Measurements from ENCODE around the gene AJM1.
"Not testable (repeated sequence)": the region's sequence is repeated elsewhere in the genome, so short reads cannot be mapped to it uniquely, and the experiment has no call there.

The AJM1 gene

DNA sequence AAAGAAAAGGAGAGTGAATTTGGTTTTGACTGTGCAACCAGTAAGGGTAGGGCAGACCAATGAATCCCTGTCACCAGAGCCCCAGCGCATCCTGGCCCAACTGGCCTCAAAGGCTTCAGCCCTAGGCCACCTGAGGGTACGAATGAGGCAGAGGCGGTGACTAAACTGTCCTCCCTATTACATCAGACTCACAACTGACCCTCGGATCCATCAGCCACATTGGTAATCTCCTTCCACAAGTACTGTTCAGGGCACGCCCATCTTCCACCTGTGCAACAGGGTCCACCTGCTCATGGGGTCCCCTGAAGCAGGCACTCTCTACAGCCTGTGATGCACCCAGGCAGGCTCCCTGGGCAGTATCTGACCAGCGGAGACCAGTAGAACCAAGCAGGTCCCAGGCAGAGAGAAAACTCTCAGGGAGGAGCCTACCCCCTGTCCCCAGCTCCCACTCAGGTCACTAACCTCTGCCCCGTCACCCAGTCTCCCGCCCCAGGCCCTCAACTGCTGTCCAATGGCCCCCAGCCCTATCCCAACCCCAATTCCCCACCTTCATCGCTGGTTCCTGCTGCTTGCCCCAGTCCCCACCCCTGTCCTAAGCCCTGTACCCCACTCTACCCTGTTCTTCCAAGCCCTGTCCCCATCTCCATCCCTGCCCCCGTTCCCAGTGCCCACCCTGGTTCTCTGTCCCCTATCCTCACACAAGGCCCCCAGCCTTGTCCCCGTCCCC lies 22.9 kb downstream of the AJM1 start:
- Histone ChIP-seq H3K14ac (ENCODE audit: low read length) (peak overlapping the region; percentile 38), H3K27ac (replicated peaks; ENCODE audit: low read length) (no peak overlapping the region), H3K9me3 (replicated peaks in 1 of 2; ENCODE audit: control insufficient read depth in 2 of 2, insufficient read depth in 1 of 2, low read depth in 1 of 2, low read length in 2 of 2) (peaks cover 12 to 23% of the 10 kb centered on the region in 2 donors)

DNA sequence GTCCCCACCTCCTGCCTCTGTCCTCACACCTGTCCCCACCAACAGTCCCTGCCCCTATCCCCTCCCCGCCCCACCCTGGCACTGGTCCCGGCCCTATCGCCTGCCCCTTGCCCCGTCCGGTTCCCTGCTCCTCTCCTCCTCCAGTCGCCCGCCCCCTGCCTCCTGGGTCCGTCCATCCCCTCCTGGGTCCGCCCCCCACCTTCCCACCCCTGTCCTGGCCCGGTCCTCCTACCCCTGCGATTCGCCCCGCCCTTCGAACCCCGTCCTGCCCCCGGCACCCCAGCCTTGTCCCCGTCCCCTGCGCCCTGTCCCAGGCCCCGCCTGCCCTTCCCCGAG lies 23.5 kb downstream of the AJM1 start:
- Histone ChIP-seq H3K23ac (ENCODE audit: low read depth, low read length, poor library complexity) (peak overlapping the region; percentile 99), H2BK15ac (ENCODE audit: low read length) (no peak overlapping the region), H3K4me3 (ENCODE audit: low read length in 2 of 2) (peak overlapping the region; percentile 92 to 99), H2AK5ac (ENCODE audit: low read depth, low read length) (peak overlapping the region; percentile 97), H3K4me1 (ENCODE audit: control insufficient read depth in 2 of 2, insufficient read depth in 1 of 2, low read depth in 1 of 2, low read length in 2 of 2) (peaks cover 7 to 8% of the 10 kb centered on the region in 2 donors), H3K9ac (ENCODE audit: low read depth, low read length, poor library complexity) (peak overlapping the region; percentile 99), H2AFZ (ENCODE audit: low read length) (peak overlapping the region; percentile 89), H3K18ac (ENCODE audit: low read length) (peak overlapping the region; percentile 98), H2BK120ac (ENCODE audit: low read depth, low read length) (no peak overlapping the region), H2BK5ac (ENCODE audit: low read length) (no peak overlapping the region), H2BK12ac (ENCODE audit: low read length) (peak overlapping the region; percentile 90), H3K14ac (ENCODE audit: low read length) (peak overlapping the region; percentile 99), H3K79me1 (ENCODE audit: low read depth, low read length) (peaks cover 26% of the 10 kb centered on the region), H4K8ac (ENCODE audit: low read depth, low read length) (no peak overlapping the region), H3K4ac (ENCODE audit: low read length) (no peak overlapping the region), H4K91ac (ENCODE audit: low read depth, low read length, poor library complexity) (peak overlapping the region; percentile 72), H3K4me2 (ENCODE audit: insufficient read depth, low read length, poor library complexity, severe bottlenecking) (peak overlapping the region; percentile 89), H3K27me3 (ENCODE audit: control insufficient read depth in 3 of 3, insufficient read depth in 3 of 3, low read depth in 1 of 3, low read length in 3 of 3) (no peaks in the 10 kb centered on the region), H3K9me3 (replicated peaks in 1 of 2; ENCODE audit: control insufficient read depth in 2 of 2, insufficient read depth in 1 of 2, low read depth in 1 of 2, low read length in 2 of 2) (peaks cover 14 to 26% of the 10 kb centered on the region in 2 donors), H3K27ac (replicated peaks; ENCODE audit: low read length) (no peak overlapping the region), H3K36me3 (replicated peaks in 1 of 2; ENCODE audit: control insufficient read depth in 2 of 2, insufficient read depth in 2 of 2, low read length in 2 of 2) (peaks cover 34 to 54% of the 10 kb centered on the region in 2 donors)
- DNase-seq (ENCODE audit: low spot score): no peak
- no CpG with 5 or more reads among the region's 20 CpGs for WGBS, 2 donors (ENCODE audit: extremely low coverage in 2 of 2, insufficient read length in 2 of 2, insufficient replicate concordance in 1 of 2)

More for the DNA sequence above, 22.9 kb downstream of the AJM1 start:
- Histone ChIP-seq H4K8ac (ENCODE audit: low read depth, low read length) (no peak overlapping the region), H2BK120ac (ENCODE audit: low read depth, low read length) (no peak overlapping the region), H3K4me2 (ENCODE audit: insufficient read depth, low read length, poor library complexity, severe bottlenecking) (peak overlapping the region; percentile 89), H3K27me3 (ENCODE audit: control insufficient read depth in 3 of 3, insufficient read depth in 3 of 3, low read depth in 1 of 3, low read length in 3 of 3) (no peaks in the 10 kb centered on the region), H2BK12ac (ENCODE audit: low read length) (no peak overlapping the region), H2BK15ac (ENCODE audit: low read length) (no peak overlapping the region), H3K18ac (ENCODE audit: low read length) (peak overlapping the region; percentile 58), H3K79me1 (ENCODE audit: low read depth, low read length) (peaks cover 29% of the 10 kb centered on the region), H4K91ac (ENCODE audit: low read depth, low read length, poor library complexity) (no peak overlapping the region), H3K4me3 (ENCODE audit: low read length in 2 of 2) (peak overlapping the region; percentile 92 to 99), H3K23ac (ENCODE audit: low read depth, low read length, poor library complexity) (peak overlapping the region; percentile 43), H3K4me1 (ENCODE audit: control insufficient read depth in 2 of 2, insufficient read depth in 1 of 2, low read depth in 1 of 2, low read length in 2 of 2) (peaks cover 7 to 8% of the 10 kb centered on the region in 2 donors), H2AK5ac (ENCODE audit: low read depth, low read length) (peak overlapping the region; percentile 97), H3K9ac (ENCODE audit: low read depth, low read length, poor library complexity) (peak overlapping the region; percentile 99), H2BK5ac (ENCODE audit: low read length) (no peak overlapping the region), H2AFZ (ENCODE audit: low read length) (no peak overlapping the region), H3K36me3 (replicated peaks in 1 of 2; ENCODE audit: control insufficient read depth in 2 of 2, insufficient read depth in 2 of 2, low read length in 2 of 2) (peaks cover 36 to 59% of the 10 kb centered on the region in 2 donors), H3K4ac (ENCODE audit: low read length) (no peak overlapping the region)
- DNase-seq (ENCODE audit: low spot score): no peak
- WGBS, 2 donors (ENCODE audit: extremely low coverage in 2 of 2, insufficient read length in 2 of 2, insufficient replicate concordance in 1 of 2): no CpG with 5 or more reads among the region's 11 CpGs

- H2BK15ac ChIP-seq (ENCODE audit: low read length); H4K91ac ChIP-seq (ENCODE audit: low read depth, low read length, poor library complexity); H2BK5ac ChIP-seq (ENCODE audit: low read length); H3K4me2 ChIP-seq (ENCODE audit: insufficient read depth, low read length, poor library complexity, severe bottlenecking); H3K14ac ChIP-seq (ENCODE audit: low read length); H3K23ac ChIP-seq (ENCODE audit: low read depth, low read length, poor library complexity); H3K4me1 ChIP-seq (ENCODE audit: control insufficient read depth in 2 of 2, insufficient read depth in 1 of 2, low read depth in 1 of 2, low read length in 2 of 2); H2BK12ac ChIP-seq (ENCODE audit: low read length); H3K9ac ChIP-seq (ENCODE audit: low read depth, low read length, poor library complexity); H4K8ac ChIP-seq (ENCODE audit: low read depth, low read length); H2AK5ac ChIP-seq (ENCODE audit: low read depth, low read length); H2BK120ac ChIP-seq (ENCODE audit: low read depth, low read length); H3K18ac ChIP-seq (ENCODE audit: low read length); H3K27me3 ChIP-seq (ENCODE audit: control insufficient read depth in 3 of 3, insufficient read depth in 3 of 3, low read depth in 1 of 3, low read length in 3 of 3); H3K27ac ChIP-seq (replicated peaks; ENCODE audit: low read length); DNase-seq (ENCODE audit: low spot score); H3K4ac ChIP-seq (ENCODE audit: low read length): not testable (repeated sequence)
- Histone ChIP-seq H3K79me1 (ENCODE audit: low read depth, low read length) (peaks cover 24% of the 10 kb centered on the region), H3K36me3 (replicated peaks in 1 of 2; ENCODE audit: control insufficient read depth in 2 of 2, insufficient read depth in 2 of 2, low read length in 2 of 2) (peaks cover 23 to 42% of the 10 kb centered on the region in 2 donors), H3K9me3 (replicated peaks in 1 of 2; ENCODE audit: control insufficient read depth in 2 of 2, insufficient read depth in 1 of 2, low read depth in 1 of 2, low read length in 2 of 2) (peaks cover 14 to 33% of the 10 kb centered on the region in 2 donors), H2AFZ (ENCODE audit: low read length) (peak overlapping the region; percentile 89), H3K4me3 (ENCODE audit: low read length in 2 of 2) (peak overlapping the region in 1 of 2 donors; percentile 92)
- no CpG with 5 or more reads among the region's 29 CpGs for WGBS, 2 donors (ENCODE audit: extremely low coverage in 2 of 2, insufficient read length in 2 of 2, insufficient replicate concordance in 1 of 2)
Observed at GRCh38 chr9:136866898-136867421, 24.7 kb downstream of the AJM1 start.

GRCh38 chr9:136867480-136867879 lies 25.2 kb downstream of the AJM1 start:
- no peak overlapping the region for H3K18ac ChIP-seq (ENCODE audit: low read length)
- H2AK5ac ChIP-seq (ENCODE audit: low read depth, low read length): no peak overlapping the region
- no peak overlapping the region for H3K4me2 ChIP-seq (ENCODE audit: insufficient read depth, low read length, poor library complexity, severe bottlenecking)
- peaks cover 7 to 8% of the 10 kb centered on the region in 2 donors for H3K4me1 ChIP-seq (ENCODE audit: control insufficient read depth in 2 of 2, insufficient read depth in 1 of 2, low read depth in 1 of 2, low read length in 2 of 2)
- peaks cover 17 to 38% of the 10 kb centered on the region in 2 donors for H3K9me3 ChIP-seq (replicated peaks in 1 of 2; ENCODE audit: control insufficient read depth in 2 of 2, insufficient read depth in 1 of 2, low read depth in 1 of 2, low read length in 2 of 2)
- no peak overlapping the region for H3K9ac ChIP-seq (ENCODE audit: low read depth, low read length, poor library complexity)
- H3K23ac ChIP-seq (ENCODE audit: low read depth, low read length, poor library complexity): no peak overlapping the region
- no peak overlapping the region for H2BK5ac ChIP-seq (ENCODE audit: low read length)
- H3K79me1 ChIP-seq (ENCODE audit: low read depth, low read length): peaks cover 21% of the 10 kb centered on the region
- H3K4me3 ChIP-seq (ENCODE audit: low read length in 2 of 2): no peak overlapping the region
- no peak overlapping the region for H4K91ac ChIP-seq (ENCODE audit: low read depth, low read length, poor library complexity)
- H3K36me3 ChIP-seq (replicated peaks in 1 of 2; ENCODE audit: control insufficient read depth in 2 of 2, insufficient read depth in 2 of 2, low read length in 2 of 2): peaks cover 18 to 37% of the 10 kb centered on the region in 2 donors
- no peak overlapping the region for H3K14ac ChIP-seq (ENCODE audit: low read length)
- no peak overlapping the region for H2BK15ac ChIP-seq (ENCODE audit: low read length)
- H3K27ac ChIP-seq (replicated peaks; ENCODE audit: low read length): no peak overlapping the region
- no peaks in the 10 kb centered on the region for H3K27me3 ChIP-seq (ENCODE audit: control insufficient read depth in 3 of 3, insufficient read depth in 3 of 3, low read depth in 1 of 3, low read length in 3 of 3)
- H2AFZ ChIP-seq (ENCODE audit: low read length): no peak overlapping the region
- no peak overlapping the region for H4K8ac ChIP-seq (ENCODE audit: low read depth, low read length)
- no peak overlapping the region for H2BK120ac ChIP-seq (ENCODE audit: low read depth, low read length)
- WGBS, 2 donors (ENCODE audit: extremely low coverage in 2 of 2, insufficient read length in 2 of 2, insufficient replicate concordance in 1 of 2): no CpG with 5 or more reads among the region's 18 CpGs
- no peak overlapping the region for H2BK12ac ChIP-seq (ENCODE audit: low read length)
- DNase-seq (ENCODE audit: low spot score): no peak
- no peak overlapping the region for H3K4ac ChIP-seq (ENCODE audit: low read length)

All from neuronal stem cell (in vitro differentiated cells).